GM23338 (cell line): ENCODE data around the gene RAD21L1. TPM values are rescaled to one million over a fixed set of nuclear protein-coding genes. Genes with fewer than 3 reads are reported as not detected.

Experiments used
- ATAC-seq: fragments of 200-7000 bp; cut with Tn5 transposase; 3 replicates; pipeline ENCODE4 v1.9.1; 2020
- DNase-seq: peaks from one replicate; pipeline ENCODE4 v3.0.0-alpha.2; 2015; ENCODE audit warnings: low spot score
- H2AFZ ChIP-seq: fragments of 200-600 bp; sonication (generic); 2 replicates; pipeline ENCODE4 v1.8.0; 2016; ENCODE audit warnings: antibody characterized with exemption, mild to moderate bottlenecking, moderate library complexity
- H3F3A ChIP-seq: fragments of 200-600 bp; sonication (generic); replicated peaks from 2 replicates; pipeline ENCODE4 v1.8.0; 2017; ENCODE audit warnings: antibody characterized with exemption, mixed run types, low read depth
- H3K27ac ChIP-seq: fragments of 200-600 bp; sonication (generic); 2 replicates; pipeline ENCODE4 v1.6.1; 2016; ENCODE audit warnings: low read depth
- H3K27me3 ChIP-seq: fragments of 200-600 bp; sonication (generic); 2 replicates; pipeline ENCODE4 v1.8.0; 2016; ENCODE audit warnings: mild to moderate bottlenecking, mixed run types, moderate library complexity; ENCODE audit not compliant: insufficient read depth
- H3K36me3 ChIP-seq: fragments of 200-600 bp; sonication (generic); 2 replicates; pipeline ENCODE4 v1.8.0; 2016; ENCODE audit warnings: mild to moderate bottlenecking; ENCODE audit not compliant: insufficient read depth
- H3K4me1 ChIP-seq: fragments of 200-600 bp; sonication (generic); 2 replicates; pipeline ENCODE4 v1.8.0; 2016; ENCODE audit warnings: mild to moderate bottlenecking, moderate library complexity; ENCODE audit not compliant: insufficient read depth
- H3K4me2 ChIP-seq: fragments of 200-600 bp; sonication (generic); 2 replicates; pipeline ENCODE4 v1.7.1; 2017; ENCODE audit warnings: mixed run types
- H3K4me3 ChIP-seq: fragments of 200-600 bp; sonication (generic); 2 replicates; pipeline ENCODE4 v1.6.1; 2016; ENCODE audit warnings: mixed run types
- H3K79me2 ChIP-seq: fragments of 200-600 bp; sonication (generic); replicated peaks from 2 replicates; pipeline ENCODE4 v1.8.0; 2017; ENCODE audit warnings: mild to moderate bottlenecking; ENCODE audit not compliant: insufficient read depth
- H3K9me2 ChIP-seq: fragments of 200-600 bp; sonication (generic); 2 replicates; pipeline ENCODE4 v1.8.0; 2017; ENCODE audit not compliant: insufficient read depth
- H4K20me1 ChIP-seq: fragments of 200-600 bp; sonication (generic); replicated peaks from 2 replicates; pipeline ENCODE4 v1.8.0; 2017; ENCODE audit warnings: mild to moderate bottlenecking; ENCODE audit not compliant: insufficient read depth
- H3K27ac Mint-ChIP-seq: 2 replicates; pipeline ENCODE4 v1.8.0; 2020; ENCODE audit warnings: inconsistent platforms, mild to moderate bottlenecking, moderate library complexity, mixed read lengths
- H3K27me3 Mint-ChIP-seq: 3 replicates; pipeline ENCODE4 v1.8.0; 2022; ENCODE audit warnings: low read depth, mild to moderate bottlenecking, moderate library complexity, mixed read lengths, inconsistent platforms; ENCODE audit not compliant: insufficient read depth, poor library complexity
- H3K36me3 Mint-ChIP-seq: 3 replicates; pipeline ENCODE4 v1.8.0; 2021; ENCODE audit warnings: low read depth, mild to moderate bottlenecking, inconsistent platforms, moderate library complexity, mixed read lengths
- H3K4me1 Mint-ChIP-seq: 3 replicates; pipeline ENCODE4 v1.8.0; 2020; ENCODE audit warnings: mild to moderate bottlenecking, inconsistent platforms, mixed read lengths
- H3K4me3 Mint-ChIP-seq: 3 replicates; pipeline ENCODE4 v1.8.0; 2021; ENCODE audit warnings: moderate library complexity, mild to moderate bottlenecking, inconsistent platforms, mixed read lengths
- H3K9me3 Mint-ChIP-seq: 3 replicates; pipeline ENCODE4 v1.8.0; 2020; ENCODE audit warnings: moderate library complexity, mild to moderate bottlenecking, inconsistent platforms, mixed read lengths
- CREB1 ChIP-seq: fragments of 250-450 bp; sonication (Bioruptor Pico); IDR thresholded peaks from 2 replicates; pipeline ENCODE4 v1.5.0; 2020; ENCODE audit warnings: low read depth, mild to moderate bottlenecking, moderate library complexity
- CTCF ChIP-seq, 2 experiments: fragments of 200-600 bp in 1 of 2; sonication (generic) in 1 of 2; conservative IDR thresholded peaks; 2 replicates each; pipeline versions ENCODE4 v1.5.1 to v1.6.1; 2016 to 2017; ENCODE audit warnings: antibody characterized with exemption in 2 of 2, low read depth in 2 of 2, mild to moderate bottlenecking in 2 of 2, moderate library complexity in 1 of 2
- ETS1 ChIP-seq: IDR thresholded peaks from 2 replicates; pipeline ENCODE4 v1.6.1; 2016; ENCODE audit warnings: antibody characterized with exemption
- EZH2 ChIP-seq: fragments of 200-600 bp; sonication (generic); IDR thresholded peaks from one replicate; pipeline ENCODE4 v1.8.0; 2017; ENCODE audit warnings: antibody characterized with exemption, mild to moderate bottlenecking, low read depth; ENCODE audit not compliant: unreplicated experiment
- JUNB ChIP-seq: IDR thresholded peaks from one replicate; pipeline ENCODE4 v1.6.1; 2016; ENCODE audit warnings: antibody characterized with exemption; ENCODE audit not compliant: unreplicated experiment
- NANOG ChIP-seq: IDR thresholded peaks from 2 replicates; pipeline ENCODE4 v1.6.1; 2016; ENCODE audit warnings: antibody characterized with exemption, borderline replicate concordance
- POLR2AphosphoS5 ChIP-seq: IDR thresholded peaks from 2 replicates; pipeline ENCODE4 v1.6.1; 2016; ENCODE audit warnings: antibody characterized with exemption, low read depth
- ZNF331 ChIP-seq: fragments of 250-450 bp; sonication (Bioruptor Pico); IDR thresholded peaks from 2 replicates; pipeline ENCODE4 v1.5.0; 2020; ENCODE audit warnings: low read depth, mild to moderate bottlenecking, moderate library complexity
- ZNF462 ChIP-seq: fragments of 250-450 bp; sonication (Bioruptor Pico); IDR thresholded peaks from 2 replicates; pipeline ENCODE4 v1.5.0; 2020; ENCODE audit warnings: mild to moderate bottlenecking, moderate library complexity
- polyA plus RNA-seq: library from polyadenylated mRNA; unstranded; fragments of >200 nt; fragmentation: Nextera tagmentation; extraction: Ambion mirVana; gene quantifications from 2 replicates; pipeline ENCODE4 v1.2.1, GENCODE V29; 2016
- total RNA-seq: library from RNA; depleted of rRNA; stranded (reverse); fragments of >200 nt; shearing (Covaris generic); gene quantifications from 2 replicates; pipeline ENCODE4 v1.2.3, GENCODE V29; 2014

Gene RAD21L1
- total and polyA plus RNA-seq, 2 experiments from 2014 or later: 0.10 to 0.95 TPM

GRCh38 chr20:1199212-1199873 lies 26.5 kb upstream of the RAD21L1 start:
- no peaks in the 10 kb centered on the region for H3K36me3 ChIP-seq
- H3K79me2 ChIP-seq: no peaks in the 10 kb centered on the region
- DNase-seq (no peak), ATAC-seq (no peak)
- no peak for TF ChIP-seq ETS1
- TF ChIP-seq POLR2AphosphoS5: no peak
- no peak overlapping the region for H3K4me3 Mint-ChIP-seq
- no peaks in the 10 kb centered on the region for H3K4me1 Mint-ChIP-seq
- H3K27me3 Mint-ChIP-seq: peaks cover 3% of the 10 kb centered on the region
- 0 out of 2 replicates have a peak overlapping the region, but pooled peaks have one; percentile 34 for H2AFZ ChIP-seq
- H3K4me3 ChIP-seq: no peak overlapping the region
- H3K27ac ChIP-seq: no peak overlapping the region
- H3K4me1 ChIP-seq: no peaks in the 10 kb centered on the region
- no peak overlapping the region for H3K4me2 ChIP-seq
- H4K20me1 ChIP-seq: no peaks in the 10 kb centered on the region
- H3F3A ChIP-seq: no peaks in the 10 kb centered on the region
- no peaks in the 10 kb centered on the region for H3K9me2 ChIP-seq
- no peaks in the 10 kb centered on the region for H3K9me3 Mint-ChIP-seq
- no peaks in the 10 kb centered on the region for H3K36me3 Mint-ChIP-seq
- H3K27me3 ChIP-seq: no peaks in the 10 kb centered on the region
- H3K27ac Mint-ChIP-seq: no peak overlapping the region

- no peak for DNase-seq
- H3K79me2 ChIP-seq: no peaks in the 10 kb centered on the region
- no peak overlapping the region for H3K4me2 ChIP-seq
- Mint-ChIP-seq H3K4me1 (no peaks in the 10 kb centered on the region), H3K27ac (no peak overlapping the region), H3K4me3 (no peak overlapping the region), H3K9me3 (no peaks in the 10 kb centered on the region), H3K36me3 (no peaks in the 10 kb centered on the region), H3K27me3 (peaks cover 3% of the 10 kb centered on the region)
- no peak overlapping the region for H3K27ac ChIP-seq
- H3K9me2 ChIP-seq: no peaks in the 10 kb centered on the region
- no peak overlapping the region for H2AFZ ChIP-seq
- no peak overlapping the region for H3K4me3 ChIP-seq
- H3K4me1 ChIP-seq: no peaks in the 10 kb centered on the region
- ATAC-seq: no peak
- H3K36me3 ChIP-seq: no peaks in the 10 kb centered on the region
- no peaks in the 10 kb centered on the region for H3K27me3 ChIP-seq
- no peaks in the 10 kb centered on the region for H3F3A ChIP-seq
- no peaks in the 10 kb centered on the region for H4K20me1 ChIP-seq
- no peak for TF ChIP-seq EZH2
- no peak for TF ChIP-seq CREB1 (CRISPR knock-in tag)
- no peak for TF ChIP-seq CTCF (conservative IDR thresholded peaks at IDR 0.05; ENCODE audit: low read depth in 2 of 2)
- TF ChIP-seq ETS1: no peak
- no peak for TF ChIP-seq POLR2AphosphoS5
- no peak for TF ChIP-seq NANOG
- TF ChIP-seq JUNB: no peak
- no peak for TF ChIP-seq ZNF462 (CRISPR knock-in tag)
- TF ChIP-seq ZNF331 (CRISPR knock-in tag): no peak
These were observed 25.9 kb upstream of the RAD21L1 start for GRCh38 chr20:1199964-1200363.
